HG02973 (cell line): ENCODE data around the gene ZNF793.

Experiments
- ATAC-seq: cut with Tn5 transposase; IDR thresholded peaks from one replicate; pipeline ENCODE4 v1.9.1; 2021; ENCODE audit warnings: moderate library complexity; ENCODE audit not compliant: unreplicated experiment

The ZNF793 gene

GRCh38 chr19:37506387-37507166 lies at the start of gene ZNF793:
TSS of gene ZNF793 (plus strand) at chr19:37506939. CDS start at chr19:37523440, 16,501 bp downstream.
- ATAC-seq: peak; percentile 62

- no peak for ATAC-seq
Measured at GRCh38 chr19:37466277-37466797, 40.4 kb upstream of the ZNF793 start.

- ATAC-seq: peak; percentile 58
Measured at GRCh38 chr19:37466798-37467607, 39.7 kb upstream of the ZNF793 start, which contains the start of gene ZNF569. TSS of gene ZNF569 (minus strand) at chr19:37467444. CDS start at chr19:37444921, 22,523 bp downstream.

GRCh38 chr19:37467608-37468090 lies 39.1 kb upstream of the ZNF793 start:
- no peak for ATAC-seq

GRCh38 chr19:37468961-37469777 lies 37.6 kb upstream of the ZNF793 start, which contains the start of gene ZNF570:
TSS of gene ZNF570 (plus strand) at chr19:37469356. CDS start at chr19:37470355, 999 bp downstream.
- peak; percentile 59 for ATAC-seq

GRCh38 chr19:37470216-37470615 lies 36.5 kb upstream of the ZNF793 start:
- ATAC-seq: no peak

- no peak for ATAC-seq
Measured at GRCh38 chr19:37472165-37472564, 34.6 kb upstream of the ZNF793 start.

GRCh38 chr19:37484406-37485168 lies 22.2 kb upstream of the ZNF793 start:
- no peak for ATAC-seq

GRCh38 chr19:37492213-37492612 lies 14.5 kb upstream of the ZNF793 start:
- ATAC-seq: no peak

- ATAC-seq: peak; percentile 12
Measured at GRCh38 chr19:37505958-37506386, 767 bp upstream of the ZNF793 start.

- no peak for ATAC-seq
Measured at GRCh38 chr19:37507167-37507464, 377 bp downstream of the ZNF793 start.

GRCh38 chr19:37511186-37511585 lies 4.4 kb downstream of the ZNF793 start:
- no peak for ATAC-seq

GRCh38 chr19:37511821-37512220 lies 5.1 kb downstream of the ZNF793 start:
- no peak for ATAC-seq

- ATAC-seq: no peak
Measured at GRCh38 chr19:37513397-37513796, 6.7 kb downstream of the ZNF793 start.

- no peak for ATAC-seq
Measured at GRCh38 chr19:37519890-37520289, 13.2 kb downstream of the ZNF793 start.

GRCh38 chr19:37537391-37537947 lies 30.7 kb downstream of the ZNF793 start:
- no peak for ATAC-seq

- ATAC-seq: no peak
Measured at GRCh38 chr19:37551129-37551993, 44.6 kb downstream of the ZNF793 start.

- ATAC-seq: no peak
Measured at GRCh38 chr19:37563518-37563917, 56.8 kb downstream of the ZNF793 start.
